ENCODE measurements around the gene MEGF6. TPM values are rescaled to one million over a fixed set of nuclear protein-coding genes. Genes with fewer than 3 reads are reported as not detected.

The MEGF6 gene
- total and polyA plus RNA-seq, 2 donors (not counting 3 experiments of a cell fraction or from before 2014, with no cell fraction given): 22.5 to 63.7 TPM

DNA sequence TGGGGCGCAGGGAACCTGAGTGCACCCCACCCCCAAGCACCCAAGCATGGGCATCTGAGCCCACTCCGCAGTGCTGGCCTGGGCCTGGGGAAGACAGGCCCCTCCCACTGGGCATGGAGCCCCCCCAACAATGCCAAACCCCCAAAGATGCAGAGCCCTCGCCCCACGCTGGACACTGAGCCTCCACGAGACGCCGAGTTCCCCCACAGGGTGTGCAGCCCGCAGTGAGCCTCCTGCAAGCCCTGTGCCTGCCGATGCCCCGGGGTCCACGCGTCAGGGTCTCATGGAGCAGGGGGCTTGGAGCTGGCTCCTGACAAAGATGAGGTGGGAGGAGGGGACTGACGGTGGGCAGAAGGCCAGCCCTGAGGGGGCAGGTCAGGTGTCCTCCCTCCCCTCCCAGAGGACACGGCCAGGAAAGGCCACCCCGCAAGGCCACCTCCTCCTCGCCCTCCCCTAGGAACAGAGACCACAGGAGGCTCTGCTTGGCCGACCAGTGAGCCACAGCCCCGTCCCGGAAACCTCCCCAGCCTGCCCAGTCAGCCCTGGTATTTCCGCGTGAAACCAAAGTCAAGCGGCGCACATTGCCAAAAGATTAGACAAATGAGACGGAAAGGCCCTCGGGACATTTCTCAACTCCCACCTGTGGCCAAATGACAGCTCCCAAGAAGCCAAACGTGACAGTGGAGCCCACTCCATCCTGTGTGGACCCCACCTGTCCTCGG is 33.4 kb downstream of the MEGF6 start:
- POLR2A ChIA-PET: no interaction called here
- DNase-seq (ENCODE audit: low read depth, low spot score): no peak

More for the DNA sequence above, 33.4 kb downstream of the MEGF6 start:
- no peak overlapping the region for H3K4me3 ChIP-seq (replicated peaks in 1 of 3; ENCODE audit: insufficient read depth in 1 of 3, low read depth in 1 of 3, low read length in 3 of 3)
- no peaks in the 10 kb centered on the region for H3K4me1 ChIP-seq (ENCODE audit: control insufficient read depth, extremely low read depth, insufficient read depth, low read length)
- H3K9me3 ChIP-seq (replicated peaks; ENCODE audit: control insufficient read depth, insufficient read depth, low read length): no peaks in the 10 kb centered on the region
- no peaks in the 10 kb centered on the region for H3K9me1 ChIP-seq (replicated peaks; ENCODE audit: control insufficient read depth, extremely low read depth, insufficient read depth, low read length)
- intact Hi-C loops (cut with micrococcal nuclease) (no loop called here), dilution Hi-C loops (cut with MboI; ENCODE audit: extremely low pct_ligation_motif_present, low sequenced_read_pairs) (no loop called here)
- H3K9ac ChIP-seq (replicated peaks; ENCODE audit: extremely low read depth, insufficient read depth, low read length): no peak overlapping the region
- TF ChIP-seq, protein P1, sequence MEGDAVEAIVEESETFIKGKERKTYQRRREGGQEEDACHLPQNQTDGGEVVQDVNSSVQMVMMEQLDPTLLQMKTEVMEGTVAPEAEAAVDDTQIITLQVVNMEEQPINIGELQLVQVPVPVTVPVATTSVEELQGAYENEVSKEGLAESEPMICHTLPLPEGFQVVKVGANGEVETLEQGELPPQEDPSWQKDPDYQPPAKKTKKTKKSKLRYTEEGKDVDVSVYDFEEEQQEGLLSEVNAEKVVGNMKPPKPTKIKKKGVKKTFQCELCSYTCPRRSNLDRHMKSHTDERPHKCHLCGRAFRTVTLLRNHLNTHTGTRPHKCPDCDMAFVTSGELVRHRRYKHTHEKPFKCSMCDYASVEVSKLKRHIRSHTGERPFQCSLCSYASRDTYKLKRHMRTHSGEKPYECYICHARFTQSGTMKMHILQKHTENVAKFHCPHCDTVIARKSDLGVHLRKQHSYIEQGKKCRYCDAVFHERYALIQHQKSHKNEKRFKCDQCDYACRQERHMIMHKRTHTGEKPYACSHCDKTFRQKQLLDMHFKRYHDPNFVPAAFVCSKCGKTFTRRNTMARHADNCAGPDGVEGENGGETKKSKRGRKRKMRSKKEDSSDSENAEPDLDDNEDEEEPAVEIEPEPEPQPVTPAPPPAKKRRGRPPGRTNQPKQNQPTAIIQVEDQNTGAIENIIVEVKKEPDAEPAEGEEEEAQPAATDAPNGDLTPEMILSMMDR (IDR thresholded peaks at IDR 0.05; ENCODE audit: extremely low read depth in 1 of 2, insufficient read depth in 1 of 2, low read depth in 1 of 2, low read length in 2 of 2): no peak
- TF ChIP-seq JUN (IDR thresholded peaks at IDR 0.05; ENCODE audit: borderline replicate concordance, insufficient read depth, insufficient read length, low read depth): no peak
- no peak for TF ChIP-seq FOS (IDR thresholded peaks at IDR 0.05; ENCODE audit: borderline replicate concordance, insufficient read depth, low read length)
- no peak for TF ChIP-seq MYC (IDR thresholded peaks at IDR 0.05; ENCODE audit: low read depth, low read length)
- TF ChIP-seq POLR2AphosphoS5 (IDR thresholded peaks at IDR 0.05; ENCODE audit: insufficient read depth, low read depth, low read length): no peak
- TF ChIP-seq GATA2 (IDR thresholded peaks at IDR 0.05; ENCODE audit: insufficient read depth, insufficient read length, low read depth, low read length): no peak
- no peak for TF ChIP-seq MAX (IDR thresholded peaks at IDR 0.05; ENCODE audit: insufficient read depth, insufficient read length)
- no peak overlapping the region for H3K27ac ChIP-seq (ENCODE audit: insufficient read depth, low read depth, low read length)
- CTCF ChIA-PET: interaction anchor here (0.8 to 0.9 kb wide), 3 partner anchors 13 to 87 kb away, joined by 3 read pairs; no protein-coding TSS in a partner anchor
- no peak for FAIRE-seq
- H4K20me1 ChIP-seq (replicated peaks; ENCODE audit: control insufficient read depth, extremely low read depth, insufficient read depth, low read length): no peaks in the 10 kb centered on the region
- BruUV-seq (replicated peaks): no TSS peak
- H3K36me3 ChIP-seq (ENCODE audit: control insufficient read depth in 2 of 2, extremely low read depth in 1 of 2, insufficient read depth in 2 of 2, low read length in 2 of 2): peaks cover 0 to 1% of the 10 kb centered on the region in 2 experiments
- H3K79me2 ChIP-seq (ENCODE audit: control insufficient read depth, insufficient read depth, low read length): no peaks in the 10 kb centered on the region
- H3K4me2 ChIP-seq (ENCODE audit: insufficient read depth, low read length): no peak overlapping the region
- no peaks in the 10 kb centered on the region for H3K27me3 ChIP-seq (ENCODE audit: control insufficient read depth in 2 of 2, insufficient read depth in 2 of 2, low read length in 2 of 2)
- no peak overlapping the region for H2AFZ ChIP-seq (ENCODE audit: low read depth, low read length)

Measured in endothelial cell of umbilical vein (primary cell).